ENCODE results near the gene LMAN1L. TPM values are rescaled to one million over a fixed set of nuclear protein-coding genes. Genes with fewer than 3 reads are reported as not detected.

The LMAN1L gene
- total RNA-seq, 1 experiment from 2014 or later, result not detected

GRCh38 chr15:74866090-74866489 lies 53.5 kb downstream of the LMAN1L start:
- H3K9me3 Mint-ChIP-seq, result peaks cover 4% of the 10 kb centered on the region in 2 experiments; a peak in 3 of 5 replicates
- H3K23me2 ChIP-seq (ENCODE audit: insufficient read length, low read depth, low read length, poor library complexity, severe bottlenecking), result no peaks in the 10 kb centered on the region
- H3K4ac ChIP-seq (ENCODE audit: low read depth, low read length), result no peak overlapping the region
- H3K36me3 Mint-ChIP-seq (ENCODE audit: insufficient read depth in 1 of 3, low read depth in 3 of 3), result peaks cover 8 to 26% (median 17%) of the 10 kb centered on the region in 3 experiments
- H2AK5ac ChIP-seq (ENCODE audit: insufficient read length, low read length), result no peak overlapping the region
- peaks cover 4 to 11% of the 10 kb centered on the region in 2 experiments for H3K4me1 Mint-ChIP-seq
- peak overlapping the region in 2 of 3 experiments; percentile 19 to 78; a peak in 4 of 7 replicates for H3K27ac Mint-ChIP-seq
- H2AFZ ChIP-seq (ENCODE audit: low read length), result no peak overlapping the region
- H4K8ac ChIP-seq (replicated peaks; ENCODE audit: insufficient read length, low read depth, low read length), result no peak overlapping the region
- H3K79me1 ChIP-seq (ENCODE audit: insufficient read depth, low read depth, low read length, poor library complexity, severe bottlenecking), result no peaks in the 10 kb centered on the region
- peaks cover 3% of the 10 kb centered on the region for H4K20me1 ChIP-seq (ENCODE audit: control insufficient read depth, insufficient read depth, insufficient read length)
- H3K79me2 ChIP-seq (ENCODE audit: insufficient read depth, low read length), result peaks cover 16% of the 10 kb centered on the region; the same call in 1 of the 2 replicates
- no peak for DNase-seq
- no peak overlapping the region for H3K23ac ChIP-seq (ENCODE audit: insufficient read length, low read depth, low read length)
- H2BK12ac ChIP-seq (ENCODE audit: insufficient read length, low read depth, low read length), result no peak overlapping the region
- H3K27me3 Mint-ChIP-seq (ENCODE audit: low read depth), result no peaks in the 10 kb centered on the region
- no peak overlapping the region for H2BK15ac ChIP-seq (ENCODE audit: low read depth, low read length)
- H3K14ac ChIP-seq (ENCODE audit: insufficient read depth, low read length), result no peak overlapping the region; the same call in 1 of the 2 replicates
- H3K27ac ChIP-seq (ENCODE audit: insufficient read length, low read depth, low read length), result no peak overlapping the region
- H4K5ac ChIP-seq (ENCODE audit: insufficient read length, low read depth, low read length), result no peak overlapping the region
- no CpG with 5 or more reads among the region's 6 CpGs for WGBS (ENCODE audit: extremely low coverage, insufficient read length, low lambda C conversion rate)
- H3K27me3 ChIP-seq (ENCODE audit: insufficient read depth, low read length), result no peaks in the 10 kb centered on the region
- H2BK120ac ChIP-seq (ENCODE audit: low read depth, low read length, poor library complexity, severe bottlenecking), result no peak overlapping the region
- no peak overlapping the region for H2BK20ac ChIP-seq (ENCODE audit: low read depth, low read length, poor library complexity, severe bottlenecking)
- H3K4me1 ChIP-seq (ENCODE audit: insufficient read depth, low read length), result no peaks in the 10 kb centered on the region
- no peak overlapping the region for H3K9ac ChIP-seq (ENCODE audit: extremely low read depth, insufficient read length, low read length)
- H4K91ac ChIP-seq (ENCODE audit: insufficient read length, low read depth, low read length), result no peak overlapping the region
- TF ChIP-seq CTCF (conservative IDR thresholded peaks at IDR 0.05), result no peak
- no peak overlapping the region for H3K4me3 Mint-ChIP-seq
- H3K9me3 ChIP-seq (ENCODE audit: control insufficient read depth, low read depth, low read length), result no peaks in the 10 kb centered on the region
- no peak overlapping the region for H3K18ac ChIP-seq (ENCODE audit: insufficient read length, low read depth, low read length)
- H3K4me2 ChIP-seq (ENCODE audit: insufficient read depth, insufficient read length, low read length), result no peak overlapping the region
- no peak overlapping the region for H3T11ph ChIP-seq (ENCODE audit: low read length)
- no peak overlapping the region for H3K56ac ChIP-seq (ENCODE audit: insufficient read length, low read depth, low read length)
- no peak overlapping the region for H2BK5ac ChIP-seq (ENCODE audit: insufficient read length, low read length)

Measured in H9 (cell line).